HG02642 (cell line): Measurements from ENCODE around the gene BRICD5.
"Not testable (repeated sequence)": the region's sequence is repeated elsewhere in the genome, so short reads cannot be mapped to it uniquely, and the experiment has no call there.

Experiments
- ATAC-seq: cut with Tn5 transposase; IDR thresholded peaks from one replicate; pipeline ENCODE4 v1.9.1; 2021; ENCODE audit warnings: mild to moderate bottlenecking; ENCODE audit not compliant: unreplicated experiment, poor library complexity

BRICD5 gene

DNA sequence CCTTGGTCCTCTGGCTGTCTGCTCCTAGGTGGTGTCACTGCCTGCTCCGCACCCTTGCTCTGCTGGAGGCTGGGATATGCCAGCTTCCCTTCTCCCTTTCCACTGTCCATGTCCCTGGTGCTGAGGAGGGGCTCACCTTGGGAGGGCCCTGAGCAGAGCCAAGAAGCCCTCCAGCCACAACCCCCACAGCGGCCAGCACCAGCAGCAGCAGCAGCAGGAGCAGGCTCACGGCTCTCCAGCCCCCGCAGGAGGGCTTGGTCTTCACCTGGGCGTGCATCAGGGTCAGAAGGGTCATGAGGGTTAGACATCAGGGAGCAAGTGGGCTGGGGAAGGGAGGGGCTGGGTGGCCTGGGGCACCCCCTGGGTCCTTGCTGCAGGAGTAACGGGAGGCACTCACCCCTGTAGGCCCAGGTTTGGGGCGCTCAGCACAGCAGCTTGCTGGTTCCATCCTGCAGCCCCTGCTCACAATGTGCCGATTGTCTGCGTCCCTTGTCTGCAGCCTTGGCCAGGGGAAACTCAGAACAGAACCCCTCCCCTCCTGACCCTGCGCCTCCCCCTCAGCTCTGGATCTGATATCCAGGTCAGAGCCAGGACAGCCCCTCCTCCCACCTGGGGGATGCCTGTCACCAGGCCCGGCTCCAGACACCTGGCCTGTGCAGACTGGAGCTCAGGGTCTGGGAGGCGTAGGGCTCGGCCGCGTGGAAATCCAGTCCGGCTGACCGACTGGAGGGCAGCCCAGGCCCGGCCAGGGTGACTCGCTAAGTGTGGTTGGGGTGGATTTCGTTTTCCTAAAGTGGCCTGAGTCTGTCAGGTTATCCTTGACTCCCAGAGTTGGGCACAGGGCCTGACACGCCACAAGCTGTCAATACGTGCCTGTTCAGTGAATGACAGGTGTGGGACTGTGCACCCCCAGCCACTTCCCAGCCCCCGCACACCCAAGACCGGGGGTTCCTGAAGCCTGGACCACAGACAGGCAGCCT is at the start of gene BRICD5:
Gene BRICD5, minus strand, starts transcription at position 478 of the 980 bp plus-strand sequence. Its CDS starts 30 bp downstream, at position 448.
- no peak for ATAC-seq

DNA sequence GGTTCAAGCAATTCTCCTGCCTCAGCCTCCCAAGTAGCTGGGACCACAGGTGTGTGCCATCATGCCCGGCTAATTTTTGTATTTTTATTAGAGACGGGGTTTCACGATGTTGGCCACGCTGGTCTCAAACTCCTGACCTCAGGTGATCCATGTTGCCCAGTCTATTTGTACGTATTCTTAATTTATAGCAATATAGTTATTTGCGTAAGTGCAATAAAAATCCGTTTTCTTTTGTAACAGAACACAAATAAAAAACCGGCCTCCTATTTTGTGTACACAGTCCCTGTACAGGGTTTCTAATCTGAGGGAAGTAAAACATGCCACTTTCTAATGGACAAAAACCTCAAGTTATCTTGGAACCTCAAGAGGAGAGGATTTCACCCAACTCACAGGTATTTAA is 49.6 kb upstream of the BRICD5 start:
- ATAC-seq = no peak

DNA sequence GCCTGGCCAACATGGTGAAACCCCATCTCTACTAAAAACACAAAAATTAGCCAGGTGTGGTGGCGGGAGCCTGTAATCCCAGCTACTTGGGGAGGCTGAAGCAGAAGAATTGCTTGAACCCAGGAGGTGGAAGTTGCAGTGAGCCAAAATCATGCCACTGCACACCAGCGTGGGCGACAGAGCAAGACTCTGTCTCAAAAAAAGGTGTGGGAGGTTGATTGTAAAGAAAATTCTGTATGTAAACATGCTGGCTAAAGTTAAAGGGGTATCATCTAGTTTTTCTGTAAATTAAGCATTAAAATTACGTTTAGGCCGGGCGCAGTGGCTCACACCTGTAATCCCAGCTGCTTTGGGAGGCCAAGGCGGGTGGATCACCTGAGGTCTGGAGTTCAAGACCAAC is 47.9 kb upstream of the BRICD5 start:
- ATAC-seq = not testable (repeated sequence)

DNA sequence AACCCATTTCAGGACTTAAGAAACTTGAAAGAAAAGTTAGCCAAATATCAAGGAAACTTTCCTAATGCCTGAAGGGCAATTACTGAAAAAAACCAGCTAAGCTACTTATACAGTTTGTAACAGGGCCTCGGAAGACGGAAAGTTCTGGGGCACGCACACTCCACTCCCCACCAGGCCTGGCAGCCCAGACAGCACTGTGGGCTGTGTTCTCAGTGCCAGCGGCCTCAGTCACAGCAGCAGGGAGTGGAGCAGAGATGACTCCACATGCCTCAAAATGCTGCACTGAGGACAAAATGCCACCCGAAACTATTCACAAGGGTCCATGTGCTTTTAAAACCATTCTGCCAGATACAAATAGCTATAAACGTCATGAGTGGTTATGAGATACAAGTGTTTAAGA is 47.1 kb upstream of the BRICD5 start:
- ATAC-seq = no peak

DNA sequence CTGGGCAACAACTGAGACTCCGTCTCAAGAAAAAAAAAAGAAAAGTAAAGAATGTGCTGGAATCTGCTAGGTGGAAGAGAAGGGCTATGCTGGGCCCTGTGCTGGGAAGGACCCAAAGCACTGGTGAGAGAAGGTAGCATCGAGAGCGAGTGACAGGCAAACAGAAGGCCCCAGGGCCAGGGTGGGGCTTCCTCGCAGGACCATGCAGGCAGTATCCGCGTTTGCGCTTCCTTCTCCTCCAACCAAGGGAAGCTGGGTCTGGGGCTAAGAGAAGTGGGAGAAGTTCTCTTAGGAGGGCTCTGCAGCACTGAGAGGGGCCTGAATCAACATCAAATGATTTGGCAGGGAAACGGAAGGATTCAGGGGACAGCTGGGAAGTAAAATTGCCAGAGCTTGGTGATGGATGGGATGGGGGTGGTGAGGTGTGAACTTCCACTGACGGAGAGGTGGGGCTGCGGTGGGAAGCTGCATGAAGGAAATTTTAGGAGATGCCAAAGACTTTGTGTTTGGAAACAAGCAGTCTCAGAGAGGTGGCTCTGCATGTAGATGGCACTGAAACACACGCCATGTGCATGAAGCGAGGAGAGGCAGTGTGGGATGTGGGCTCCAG is 46.0 kb upstream of the BRICD5 start:
- ATAC-seq = no peak

DNA sequence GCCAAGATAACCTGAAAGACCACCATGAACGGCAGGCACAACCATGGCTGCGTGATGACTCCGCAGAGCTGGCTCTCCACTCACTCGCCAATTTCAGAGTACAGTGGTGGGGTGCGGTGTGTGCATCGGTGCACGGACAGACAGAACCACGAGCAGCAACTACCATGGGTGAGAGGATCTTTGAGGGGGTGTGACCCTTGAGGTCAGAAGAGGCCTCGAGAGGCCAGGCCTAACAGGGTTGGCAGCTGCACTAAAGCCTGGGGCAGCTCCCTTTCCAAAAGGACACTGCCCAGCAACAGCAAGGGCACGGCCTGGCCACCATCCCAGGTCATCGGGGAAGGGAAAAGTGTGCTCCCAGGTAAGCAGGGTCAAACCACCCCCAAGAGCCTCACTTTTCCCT is 42.6 kb upstream of the BRICD5 start:
- no peak for ATAC-seq

DNA sequence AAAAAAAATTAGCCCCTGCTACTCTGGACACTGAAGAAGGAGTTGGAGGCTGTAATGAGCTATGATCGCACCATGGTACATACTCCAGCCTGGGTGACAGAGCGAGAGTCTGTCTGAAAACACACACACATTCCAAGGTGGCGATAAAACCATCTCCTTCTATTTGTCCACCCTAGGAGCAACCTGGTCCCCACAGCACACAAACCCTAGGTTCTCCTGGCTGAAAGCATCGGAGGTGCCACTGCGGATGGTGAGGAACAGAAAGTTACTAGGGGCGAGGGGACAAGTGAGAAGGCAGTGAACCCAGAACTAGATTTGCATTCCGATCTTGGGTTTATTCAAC is 42.1 kb upstream of the BRICD5 start:
- ATAC-seq = no peak

DNA sequence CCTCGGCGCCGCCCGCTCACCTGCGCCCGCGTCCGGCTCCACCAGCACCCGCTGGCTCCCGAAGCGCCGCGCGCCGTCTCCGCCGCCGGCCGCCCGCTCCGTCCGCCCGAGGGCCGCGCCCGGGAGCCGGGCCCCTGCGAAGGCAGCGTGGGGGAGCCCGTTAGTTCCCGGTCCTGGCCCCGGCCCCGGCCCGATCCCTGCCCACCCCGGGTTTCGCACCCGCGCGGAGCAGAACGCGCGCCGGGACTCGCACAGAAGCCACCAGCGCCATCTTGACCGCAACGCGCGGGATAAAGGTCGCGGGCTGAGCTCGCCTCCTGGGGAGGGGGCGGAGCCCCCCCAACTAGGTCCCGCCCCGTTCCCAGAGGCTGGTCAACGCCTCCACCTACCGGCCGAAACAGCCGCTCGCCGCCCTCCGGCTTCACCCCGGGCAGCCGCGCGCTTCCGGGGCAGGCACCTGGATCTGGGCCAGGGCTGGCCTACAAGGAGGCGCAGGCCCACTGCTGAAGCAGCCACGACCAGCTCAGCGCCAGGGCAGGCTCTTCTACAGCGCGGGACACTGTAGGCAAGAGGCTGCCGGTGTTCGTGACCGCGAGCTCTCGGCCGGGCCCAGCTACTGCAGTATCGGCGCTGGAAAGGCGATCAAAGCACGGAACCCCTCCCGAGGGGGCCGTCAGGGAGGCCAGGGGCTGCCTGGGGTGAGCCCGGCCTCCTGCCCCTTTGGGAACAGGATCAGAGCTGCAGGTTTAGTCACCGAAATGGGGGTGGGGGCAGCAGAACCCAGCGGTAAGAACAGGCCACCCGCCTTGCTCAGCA is 40.8 kb upstream of the BRICD5 start, which contains the start of gene ECI1:
Gene ECI1, minus strand, starts transcription at position 292 of the 816 bp plus-strand sequence. Its CDS starts 21 bp downstream, at position 271.
- ATAC-seq = peak; percentile 89

DNA sequence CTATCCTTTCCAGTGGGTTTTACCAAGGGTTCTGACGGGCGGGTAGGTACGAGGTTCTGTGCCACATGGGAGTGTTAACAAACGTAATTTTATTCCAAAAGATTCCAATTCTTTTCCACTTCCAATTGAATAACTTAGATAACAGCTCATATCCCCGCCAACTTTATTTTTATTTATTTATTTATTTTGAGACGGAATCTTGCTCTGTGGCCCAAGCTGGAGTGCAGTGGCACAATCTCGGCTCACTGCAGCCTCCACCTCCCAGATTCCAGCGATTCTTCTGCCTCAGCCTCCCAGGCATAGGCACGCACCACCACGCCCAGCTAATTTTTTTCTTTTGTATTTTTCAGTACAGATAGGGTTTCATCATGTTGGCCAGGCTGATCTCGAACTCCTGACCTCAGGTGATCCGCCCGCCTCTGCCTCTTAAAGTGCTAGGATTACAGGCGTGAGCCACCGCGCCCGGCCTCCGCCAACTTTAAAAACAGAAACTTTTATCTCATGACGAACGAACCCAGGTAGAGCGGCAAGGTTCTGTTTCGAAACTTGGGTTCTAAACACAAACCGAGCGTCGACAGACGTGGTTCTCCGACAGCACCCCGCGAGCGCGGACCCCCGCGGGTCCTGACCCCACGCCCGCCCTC is 40.1 kb upstream of the BRICD5 start:
- ATAC-seq = no peak

DNA sequence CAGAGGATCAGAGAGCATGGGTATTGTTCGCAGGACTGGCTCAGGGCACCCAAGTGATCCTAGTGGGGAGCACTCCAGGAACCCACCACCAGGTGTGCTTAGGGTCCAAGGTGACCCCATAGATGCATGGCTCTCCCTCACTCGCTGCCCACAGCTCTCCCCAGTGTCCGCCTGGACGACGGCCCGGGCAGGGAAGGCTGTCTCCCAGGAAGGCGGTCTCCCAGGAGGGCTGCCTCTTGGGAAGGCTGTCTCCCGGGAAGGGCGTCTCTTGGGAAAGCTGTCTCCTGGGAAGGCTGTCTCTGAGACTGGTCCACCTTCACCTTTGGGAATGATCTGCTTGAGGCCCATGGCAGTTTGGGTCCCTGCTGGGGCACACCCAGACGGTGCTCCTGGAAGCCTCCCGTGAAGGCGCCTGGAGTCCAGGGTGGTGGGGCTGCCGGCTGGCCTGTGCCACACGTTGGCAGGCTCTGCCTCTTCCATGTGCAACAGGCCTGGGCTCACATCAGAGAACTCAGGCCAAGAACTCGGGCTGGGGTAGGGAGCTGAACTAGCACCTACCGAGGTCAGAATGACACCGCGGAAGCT is 35.7 kb upstream of the BRICD5 start:
- no peak for ATAC-seq

DNA sequence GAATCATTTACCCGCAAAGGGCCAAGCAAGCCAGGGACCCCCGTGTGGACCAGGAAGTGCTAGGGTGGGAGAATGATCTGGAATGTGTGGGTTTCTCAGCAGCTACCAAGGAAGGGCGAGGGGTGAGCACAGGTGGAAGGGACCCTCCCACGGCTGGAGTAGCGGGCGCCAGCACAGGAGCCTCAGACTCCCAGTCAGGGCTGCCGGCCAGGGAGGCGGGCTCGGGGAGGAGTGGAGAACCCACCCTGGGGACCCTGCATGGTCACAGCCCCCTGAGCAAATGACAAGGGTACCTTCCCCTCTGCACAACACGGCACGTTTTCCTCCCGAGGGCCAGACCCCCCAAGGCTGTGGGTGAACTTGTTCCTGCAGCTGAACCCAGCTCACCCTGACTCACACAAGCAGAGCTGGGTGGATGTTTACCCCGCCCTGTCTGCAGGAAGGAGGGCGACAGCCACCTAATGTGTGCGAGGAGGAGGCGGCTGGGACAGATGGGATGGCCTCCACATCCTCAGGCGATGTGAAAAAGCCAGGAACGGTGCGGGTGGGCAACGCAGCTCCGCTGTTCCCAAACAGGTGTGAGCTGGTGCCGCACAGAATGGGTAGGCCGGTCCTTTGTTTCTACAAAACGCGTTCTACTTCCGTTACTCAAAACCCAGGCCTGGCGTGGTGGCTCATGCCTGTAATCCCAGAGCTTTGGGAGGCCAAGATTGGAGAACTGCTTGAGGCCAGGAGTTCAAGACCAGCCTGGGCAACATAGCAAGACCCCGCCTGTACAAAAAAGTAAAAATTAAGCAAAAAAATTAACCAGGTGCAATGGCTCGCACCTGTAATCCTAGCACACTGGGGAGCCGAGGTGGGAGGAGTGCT is 34.5 kb upstream of the BRICD5 start:
- ATAC-seq = no peak

DNA sequence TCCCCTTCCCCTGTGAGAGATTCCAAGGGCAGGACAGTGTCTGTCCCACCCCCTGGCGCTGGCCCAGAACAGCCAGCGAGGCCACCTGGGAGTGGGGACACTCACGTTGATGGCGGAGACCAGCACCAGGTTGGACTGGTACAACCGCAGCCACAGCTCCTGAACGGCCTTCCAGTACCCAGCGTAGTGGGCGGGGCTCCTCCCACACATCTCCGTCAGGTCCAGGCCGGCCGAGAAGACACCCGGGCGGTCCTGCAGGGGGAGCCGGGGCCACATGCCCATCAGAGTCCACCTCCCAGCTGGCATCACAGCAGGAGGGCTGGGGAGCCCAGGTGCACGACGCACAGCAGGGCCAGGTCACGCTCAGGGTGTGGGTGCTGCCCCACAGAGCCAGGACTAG is 33.6 kb upstream of the BRICD5 start:
- ATAC-seq = no peak

DNA sequence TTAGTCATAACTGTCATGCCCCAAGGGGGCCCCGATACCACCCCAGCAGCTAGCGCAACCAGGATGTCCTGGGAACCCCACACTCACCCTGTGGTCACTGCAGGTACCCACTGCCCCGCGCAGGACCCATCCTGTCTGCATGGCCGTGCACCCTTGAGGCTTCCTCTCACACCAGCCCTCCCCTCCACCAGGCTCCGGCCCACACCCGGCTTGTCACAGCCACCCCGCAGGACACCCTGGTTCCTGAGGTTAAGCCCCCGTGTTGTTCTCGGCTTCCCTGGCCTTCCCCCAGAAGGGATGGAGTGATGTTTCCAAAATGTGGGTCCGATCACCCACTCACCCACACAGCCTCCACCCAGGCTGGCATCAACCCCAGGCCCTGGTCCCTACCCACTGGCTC is 33.1 kb upstream of the BRICD5 start:
- no peak for ATAC-seq

DNA sequence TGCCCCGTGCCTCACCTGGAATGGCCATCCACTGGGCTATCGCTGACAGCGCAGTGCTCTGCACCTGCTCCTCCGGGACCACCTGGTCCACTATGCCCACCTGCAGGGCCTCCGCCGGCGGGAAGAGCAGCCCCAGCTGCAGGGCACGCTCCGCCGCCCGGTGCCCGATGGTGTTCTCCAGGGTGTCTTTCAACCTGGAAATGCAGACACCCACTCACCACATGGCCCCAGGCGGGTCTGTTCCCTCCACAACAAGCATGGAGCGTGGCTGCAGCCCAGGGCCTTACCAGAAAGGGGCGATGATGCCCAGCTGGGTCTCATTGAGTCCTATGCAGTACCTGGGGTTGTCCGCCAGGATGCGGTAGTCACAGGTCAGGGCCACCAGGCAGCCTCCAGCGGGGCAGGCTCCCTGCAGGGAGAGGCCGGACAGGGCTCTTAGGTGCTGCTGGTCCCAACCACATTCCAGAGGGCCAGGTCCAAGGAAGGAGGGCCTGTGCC is 32.4 kb upstream of the BRICD5 start:
- ATAC-seq = no peak

DNA sequence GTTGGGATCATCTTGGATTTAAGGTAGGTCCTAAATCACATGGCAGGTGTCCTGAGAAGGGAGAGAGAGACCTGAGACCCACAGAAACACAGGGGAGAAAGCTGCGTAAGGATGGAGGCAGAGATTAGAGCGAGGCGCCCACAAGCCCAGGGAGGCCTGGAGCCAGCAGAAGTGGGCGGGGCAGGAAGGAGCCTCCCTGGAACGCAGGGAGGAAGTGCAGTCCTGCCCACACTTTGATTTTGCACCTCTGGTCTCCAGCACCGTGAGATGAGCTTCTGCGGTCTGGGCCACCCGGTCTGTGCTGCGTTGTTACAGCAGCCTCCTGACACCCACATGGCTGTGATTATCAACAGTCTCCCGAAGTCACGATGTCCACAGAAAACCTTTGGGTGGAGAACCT is 31.9 kb upstream of the BRICD5 start:
- no peak for ATAC-seq

DNA sequence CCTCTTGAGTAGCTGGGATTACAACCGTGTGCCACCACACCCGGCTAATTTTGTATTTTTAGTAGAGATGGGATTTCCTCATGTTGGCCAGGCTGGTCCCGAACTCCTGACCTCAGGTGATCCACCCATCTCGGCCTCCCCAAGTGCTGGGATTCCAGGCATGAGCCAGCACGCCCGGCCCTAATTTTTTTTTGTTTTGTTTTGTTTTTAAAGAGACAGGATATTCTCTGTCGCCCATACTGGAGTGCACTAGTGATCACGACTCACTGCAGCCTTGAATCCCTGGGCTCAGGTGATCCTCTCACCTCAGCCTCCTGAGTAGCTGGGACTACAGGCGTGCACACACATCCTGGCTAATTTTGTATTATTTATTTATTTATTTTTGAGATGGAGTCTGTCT is 29.7 kb upstream of the BRICD5 start:
- ATAC-seq = not testable (repeated sequence)

DNA sequence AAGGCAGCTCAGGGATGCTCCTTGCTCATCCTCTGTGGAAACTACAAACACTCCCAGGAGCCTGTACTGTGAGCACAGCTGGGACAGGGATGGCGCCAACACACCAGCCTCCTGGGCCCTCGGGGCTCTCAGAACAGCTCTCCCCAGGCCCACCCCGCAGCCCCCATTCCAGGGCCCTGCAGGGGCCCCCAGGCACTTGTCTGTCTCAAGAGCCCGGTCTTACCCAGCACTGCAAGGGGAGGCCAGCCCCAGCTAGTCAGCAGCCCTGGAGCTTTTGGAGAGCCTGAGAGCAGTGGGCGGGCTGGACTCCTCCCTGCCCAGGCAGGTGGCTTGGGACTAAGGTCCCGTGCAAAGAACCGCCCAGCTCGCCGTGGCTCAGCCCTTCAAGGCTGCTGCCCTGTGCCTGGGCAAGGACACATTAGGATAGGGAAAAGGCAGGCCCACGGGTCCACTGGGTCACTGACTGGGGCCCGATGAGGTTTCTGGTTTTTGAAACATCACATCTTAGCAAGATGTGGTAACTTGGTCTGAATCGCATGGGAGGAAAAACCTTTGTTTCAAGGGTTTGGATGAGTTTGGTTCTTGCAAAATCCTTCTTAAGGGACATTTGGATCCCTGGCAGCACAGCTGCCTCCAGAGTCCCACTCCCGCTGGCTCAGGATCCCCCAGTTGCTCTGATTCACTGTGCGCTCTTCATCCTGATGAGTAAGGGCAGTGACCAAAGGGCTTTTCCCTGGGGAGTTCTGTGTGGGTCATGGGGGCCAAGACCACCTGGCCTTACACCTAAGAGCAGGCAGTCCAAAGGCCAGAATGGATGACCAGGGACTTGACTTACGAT is 28.4 kb upstream of the BRICD5 start:
- ATAC-seq = no peak
